ENCODE results near the gene VSIG4.
"Not testable (repeated sequence)": the region's sequence is repeated elsewhere in the genome, so short reads cannot be mapped to it uniquely, and the experiment has no call there.

Gene VSIG4, protein sequence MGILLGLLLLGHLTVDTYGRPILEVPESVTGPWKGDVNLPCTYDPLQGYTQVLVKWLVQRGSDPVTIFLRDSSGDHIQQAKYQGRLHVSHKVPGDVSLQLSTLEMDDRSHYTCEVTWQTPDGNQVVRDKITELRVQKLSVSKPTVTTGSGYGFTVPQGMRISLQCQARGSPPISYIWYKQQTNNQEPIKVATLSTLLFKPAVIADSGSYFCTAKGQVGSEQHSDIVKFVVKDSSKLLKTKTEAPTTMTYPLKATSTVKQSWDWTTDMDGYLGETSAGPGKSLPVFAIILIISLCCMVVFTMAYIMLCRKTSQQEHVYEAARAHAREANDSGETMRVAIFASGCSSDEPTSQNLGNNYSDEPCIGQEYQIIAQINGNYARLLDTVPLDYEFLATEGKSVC

DNA sequence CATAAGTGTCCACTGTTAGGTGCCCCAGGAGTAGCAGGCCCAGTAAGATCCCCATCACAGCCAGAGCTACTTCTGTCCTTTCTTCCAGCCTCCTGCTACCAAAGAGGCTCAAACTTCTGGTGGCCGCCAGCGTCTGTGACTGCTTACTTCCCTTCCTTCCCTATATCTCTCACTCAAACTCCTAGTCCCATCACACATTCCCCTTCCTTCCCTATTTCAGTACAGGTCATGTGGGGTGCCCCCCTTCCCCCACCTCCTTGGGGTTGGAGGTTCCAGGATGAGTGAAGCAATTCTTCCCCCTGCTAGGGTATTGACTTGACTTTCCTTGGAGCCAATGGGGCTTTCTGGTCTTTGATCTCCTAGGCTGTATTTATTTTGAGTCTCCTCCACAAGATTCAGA is at the start of gene VSIG4:
Gene VSIG4, minus strand, starts transcription at position 137 of the 400 bp plus-strand sequence. Its CDS starts 82 bp downstream, at position 55.
- no peaks in the 10 kb centered on the region for H3K4me1 ChIP-seq (ENCODE audit: insufficient read depth, insufficient read length)
- H3K9me3 ChIP-seq (ENCODE audit: insufficient read depth, low read length): no peaks in the 10 kb centered on the region
- no peak within 1 kb of the TSS for H3K4me3 ChIP-seq (ENCODE audit: insufficient read length, low read depth)
- TF ChIP-seq ZNF274 (IDR thresholded peaks at IDR 0.05; ENCODE audit: low read depth, low read length) (no peak), YY1 (IDR thresholded peaks at IDR 0.05; ENCODE audit: insufficient read depth, insufficient read length) (no peak), SUZ12 (IDR thresholded peaks at IDR 0.05; ENCODE audit: extremely low read depth, insufficient read depth, insufficient read length) (no peak)
- H3K9ac ChIP-seq (ENCODE audit: insufficient read length, low read depth): no peak within 1 kb of the TSS
- DNase-seq (ENCODE audit: low read depth, low spot score): no peak
- H3K36me3 ChIP-seq (ENCODE audit: insufficient read depth, insufficient read length, low read length): no peaks in the 10 kb centered on the region
- no peaks in the 10 kb centered on the region for H3K27me3 ChIP-seq (ENCODE audit: insufficient read depth, insufficient read length)

GRCh38 chrX:66076801-66077200 is 36.9 kb upstream of the VSIG4 start:
- no peaks in the 10 kb centered on the region for H3K27me3 ChIP-seq (ENCODE audit: insufficient read depth, insufficient read length)
- H3K9me3 ChIP-seq (ENCODE audit: insufficient read depth, low read length): no peaks in the 10 kb centered on the region
- no peak overlapping the region for H3K4me3 ChIP-seq (ENCODE audit: insufficient read length, low read depth)
- no peak for DNase-seq (ENCODE audit: low read depth, low spot score)
- TF ChIP-seq ZNF274 (IDR thresholded peaks at IDR 0.05; ENCODE audit: low read depth, low read length): no peak
- no peak for TF ChIP-seq SUZ12 (IDR thresholded peaks at IDR 0.05; ENCODE audit: extremely low read depth, insufficient read depth, insufficient read length)
- TF ChIP-seq YY1 (IDR thresholded peaks at IDR 0.05; ENCODE audit: insufficient read depth, insufficient read length): no peak
- no peaks in the 10 kb centered on the region for H3K4me1 ChIP-seq (ENCODE audit: insufficient read depth, insufficient read length)
- H3K36me3 ChIP-seq (ENCODE audit: insufficient read depth, insufficient read length, low read length): no peaks in the 10 kb centered on the region
- no peak overlapping the region for H3K9ac ChIP-seq (ENCODE audit: insufficient read length, low read depth)

GRCh38 chrX:66074920-66075879 is 35.3 kb upstream of the VSIG4 start:
- Histone ChIP-seq H3K27me3 (ENCODE audit: insufficient read depth, insufficient read length) (no peaks in the 10 kb centered on the region), H3K9ac (ENCODE audit: insufficient read length, low read depth) (no peak overlapping the region), H3K4me3 (ENCODE audit: insufficient read length, low read depth) (no peak overlapping the region), H3K9me3 (ENCODE audit: insufficient read depth, low read length) (no peaks in the 10 kb centered on the region), H3K36me3 (ENCODE audit: insufficient read depth, insufficient read length, low read length) (no peaks in the 10 kb centered on the region), H3K4me1 (ENCODE audit: insufficient read depth, insufficient read length) (no peaks in the 10 kb centered on the region)
- TF ChIP-seq YY1 (IDR thresholded peaks at IDR 0.05; ENCODE audit: insufficient read depth, insufficient read length) (no peak), ZNF274 (IDR thresholded peaks at IDR 0.05; ENCODE audit: low read depth, low read length) (no peak), SUZ12 (IDR thresholded peaks at IDR 0.05; ENCODE audit: extremely low read depth, insufficient read depth, insufficient read length) (no peak)
- DNase-seq (ENCODE audit: low read depth, low spot score): no peak

GRCh38 chrX:66071126-66071525 is 31.2 kb upstream of the VSIG4 start:
- TF ChIP-seq SUZ12 (IDR thresholded peaks at IDR 0.05; ENCODE audit: extremely low read depth, insufficient read depth, insufficient read length): no peak
- no peak for TF ChIP-seq ZNF274 (IDR thresholded peaks at IDR 0.05; ENCODE audit: low read depth, low read length)
- TF ChIP-seq YY1 (IDR thresholded peaks at IDR 0.05; ENCODE audit: insufficient read depth, insufficient read length): no peak

DNA sequence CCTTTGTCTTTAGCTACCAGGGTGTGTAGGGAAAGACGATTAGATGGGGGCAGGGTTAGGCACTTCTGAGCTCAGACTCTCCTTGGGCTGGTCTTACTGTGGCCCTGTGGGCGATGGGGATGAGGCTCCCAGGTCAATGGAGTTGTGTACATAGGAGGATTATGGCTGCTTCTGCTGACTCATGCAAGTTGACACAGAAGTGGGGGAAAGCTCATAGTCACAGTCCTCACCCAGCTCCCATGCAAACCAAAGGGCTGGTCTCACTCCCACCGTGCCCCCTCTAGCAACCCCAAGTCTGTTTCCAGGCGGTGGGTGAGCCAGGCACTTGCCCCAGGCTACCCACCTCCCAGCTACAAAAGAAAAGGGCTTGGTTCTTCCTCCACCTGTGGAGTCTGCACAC is 24.4 kb upstream of the VSIG4 start:
- no peaks in the 10 kb centered on the region for H3K4me1 ChIP-seq (ENCODE audit: insufficient read depth, insufficient read length)
- no peaks in the 10 kb centered on the region for H3K27me3 ChIP-seq (ENCODE audit: insufficient read depth, insufficient read length)
- H3K9ac ChIP-seq (ENCODE audit: insufficient read length, low read depth): no peak overlapping the region
- H3K4me3 ChIP-seq (ENCODE audit: insufficient read length, low read depth): no peak overlapping the region
- TF ChIP-seq SUZ12 (IDR thresholded peaks at IDR 0.05; ENCODE audit: extremely low read depth, insufficient read depth, insufficient read length): no peak
- TF ChIP-seq YY1 (IDR thresholded peaks at IDR 0.05; ENCODE audit: insufficient read depth, insufficient read length): no peak
- TF ChIP-seq ZNF274 (IDR thresholded peaks at IDR 0.05; ENCODE audit: low read depth, low read length): no peak
- no peaks in the 10 kb centered on the region for H3K36me3 ChIP-seq (ENCODE audit: insufficient read depth, insufficient read length, low read length)
- no peaks in the 10 kb centered on the region for H3K9me3 ChIP-seq (ENCODE audit: insufficient read depth, low read length)
- DNase-seq (ENCODE audit: low read depth, low spot score): no peak

More at GRCh38 chrX:66071126-66071525, 31.2 kb upstream of the VSIG4 start:
- no peaks in the 10 kb centered on the region for H3K27me3 ChIP-seq (ENCODE audit: insufficient read depth, insufficient read length)
- no peak for DNase-seq (ENCODE audit: low read depth, low spot score)
- no peak overlapping the region for H3K4me3 ChIP-seq (ENCODE audit: insufficient read length, low read depth)
- no peaks in the 10 kb centered on the region for H3K36me3 ChIP-seq (ENCODE audit: insufficient read depth, insufficient read length, low read length)
- no peaks in the 10 kb centered on the region for H3K4me1 ChIP-seq (ENCODE audit: insufficient read depth, insufficient read length)
- H3K9ac ChIP-seq (ENCODE audit: insufficient read length, low read depth): no peak overlapping the region
- H3K9me3 ChIP-seq (ENCODE audit: insufficient read depth, low read length): no peaks in the 10 kb centered on the region

DNA sequence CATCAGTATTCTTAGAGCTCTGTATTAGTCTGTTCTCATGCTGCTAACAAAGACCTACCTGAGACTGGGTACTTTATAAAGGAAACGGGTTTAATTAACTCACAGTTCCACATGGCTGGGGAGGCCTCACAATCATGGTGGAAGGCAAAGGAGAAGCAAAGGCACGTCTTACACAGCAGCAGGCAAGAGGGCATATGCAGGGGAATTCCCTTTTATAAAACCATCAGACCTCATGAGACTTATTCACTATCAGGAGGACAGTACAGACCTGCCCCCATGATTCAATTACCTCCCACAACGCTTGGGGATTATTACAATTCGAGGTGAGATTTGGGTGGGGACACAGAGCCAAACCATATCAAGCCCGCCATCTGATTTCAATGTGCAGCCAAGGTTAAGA is 17.1 kb upstream of the VSIG4 start:
- not testable (repeated sequence) for DNase-seq (ENCODE audit: low read depth, low spot score); H3K4me1 ChIP-seq (ENCODE audit: insufficient read depth, insufficient read length); H3K27me3 ChIP-seq (ENCODE audit: insufficient read depth, insufficient read length); H3K36me3 ChIP-seq (ENCODE audit: insufficient read depth, insufficient read length, low read length); H3K4me3 ChIP-seq (ENCODE audit: insufficient read length, low read depth); H3K9ac ChIP-seq (ENCODE audit: insufficient read length, low read depth); H3K9me3 ChIP-seq (ENCODE audit: insufficient read depth, low read length)

DNA sequence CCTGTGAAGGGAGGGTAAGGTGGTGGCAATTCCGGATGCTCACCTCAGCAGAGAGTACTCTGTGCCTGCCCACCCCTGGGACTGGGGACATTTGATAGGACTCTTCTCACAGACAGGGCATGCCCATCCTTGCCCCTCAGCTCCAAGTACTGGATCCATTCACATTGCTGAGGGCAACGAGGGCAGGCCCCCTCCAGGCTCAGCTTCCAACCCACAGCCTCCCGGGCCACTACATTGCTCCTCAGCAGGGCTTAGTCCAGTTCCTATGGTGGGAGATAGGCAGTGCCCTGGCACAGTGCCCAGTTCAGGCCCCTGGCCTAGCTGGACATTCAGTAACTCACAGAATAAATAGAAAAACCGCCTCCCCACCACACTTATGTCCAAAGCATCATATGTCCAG is 15.1 kb upstream of the VSIG4 start:
- Histone ChIP-seq H3K27me3 (ENCODE audit: insufficient read depth, insufficient read length) (no peaks in the 10 kb centered on the region), H3K9me3 (ENCODE audit: insufficient read depth, low read length) (no peaks in the 10 kb centered on the region), H3K36me3 (ENCODE audit: insufficient read depth, insufficient read length, low read length) (no peaks in the 10 kb centered on the region), H3K4me1 (ENCODE audit: insufficient read depth, insufficient read length) (peaks cover 2% of the 10 kb centered on the region), H3K9ac (ENCODE audit: insufficient read length, low read depth) (no peak overlapping the region), H3K4me3 (ENCODE audit: insufficient read length, low read depth) (no peak overlapping the region)
- DNase-seq (ENCODE audit: low read depth, low spot score): no peak
- TF ChIP-seq SUZ12 (IDR thresholded peaks at IDR 0.05; ENCODE audit: extremely low read depth, insufficient read depth, insufficient read length) (no peak), ZNF274 (IDR thresholded peaks at IDR 0.05; ENCODE audit: low read depth, low read length) (no peak), YY1 (IDR thresholded peaks at IDR 0.05; ENCODE audit: insufficient read depth, insufficient read length) (no peak)

Measured in NT2/D1 (cell line).